ENCODE measurements around the gene CTSL. TPM values are rescaled to one million over a fixed set of nuclear protein-coding genes. Genes with fewer than 3 reads are reported as not detected.

Gene CTSL
- polyA plus RNA-seq, 1 donor (not counting 4 experiments of a cell fraction or from before 2014, with no cell fraction given): 121 TPM

GRCh38 chr9:87698069-87698809 lies 27.7 kb upstream of the CTSL start:
- FAIRE-seq: no peak
- DNase-seq (ENCODE audit: low read depth, low spot score): no peak
- Histone ChIP-seq H4K20me1 (ENCODE audit: control insufficient read depth, extremely low read depth, insufficient read depth, low read length) (no peaks in the 10 kb centered on the region), H3K9ac (ENCODE audit: control insufficient read depth, extremely low read depth, insufficient read depth, low read length) (no peak overlapping the region), H3K4me2 (ENCODE audit: control insufficient read depth, extremely low read depth, insufficient read depth, low read depth, low read length) (no peak overlapping the region), H3K27ac (ENCODE audit: control insufficient read depth, insufficient read depth, low read length) (no peak overlapping the region), H3K4me1 (ENCODE audit: control insufficient read depth, extremely low read depth, insufficient read depth, low read length) (peaks cover 13% of the 10 kb centered on the region), H3K79me2 (ENCODE audit: control insufficient read depth, insufficient read depth, low read length) (no peaks in the 10 kb centered on the region), H3K4me3 (ENCODE audit: control insufficient read depth in 2 of 3, extremely low read depth in 1 of 3, insufficient read depth in 2 of 3, low read depth in 1 of 3, low read length in 3 of 3) (no peak overlapping the region), H3K9me3 (ENCODE audit: control insufficient read depth, low read depth, low read length) (no peaks in the 10 kb centered on the region), H3K9me1 (ENCODE audit: control insufficient read depth, extremely low read depth, insufficient read depth, low read length) (no peaks in the 10 kb centered on the region), H3K27me3 (ENCODE audit: control insufficient read depth, extremely low read depth, insufficient read depth, low read length) (no peaks in the 10 kb centered on the region), H3K36me3 (ENCODE audit: control insufficient read depth in 2 of 2, extremely low read depth in 1 of 2, insufficient read depth in 2 of 2, low read length in 2 of 2) (no peaks in the 10 kb centered on the region), H2AFZ (ENCODE audit: control insufficient read depth, low read length) (no peak overlapping the region)
- dilution Hi-C loops (cut with MboI; ENCODE audit: extremely low pct_ligation_motif_present, low sequenced_read_pairs): no loop called here
- no peak for TF ChIP-seq CTCF (optimal IDR thresholded peaks at IDR 0.05 in 1 of 3, IDR thresholded peaks at IDR 0.05 in 1 of 3, conservative IDR thresholded peaks at IDR 0.05 in 1 of 3; ENCODE audit: extremely low read depth in 1 of 3, insufficient read depth in 2 of 3, low read length in 3 of 3)
- no peak for TF ChIP-seq EZH2 (IDR thresholded peaks at IDR 0.05; ENCODE audit: low read length)

- peak; percentile 82 for FAIRE-seq
- peak overlapping the region; percentile 78 for H2AFZ ChIP-seq (ENCODE audit: control insufficient read depth, low read length)
- dilution Hi-C loops (cut with MboI; ENCODE audit: extremely low pct_ligation_motif_present, low sequenced_read_pairs): loop anchor here (25.0 kb wide), 1 partner anchor 112 kb away; no protein-coding TSS in a partner anchor
These were observed 26.1 kb upstream of the CTSL start for GRCh38 chr9:87699835-87700234.

More at GRCh38 chr9:87699835-87700234, 26.1 kb upstream of the CTSL start:
- Histone ChIP-seq H3K27ac (ENCODE audit: control insufficient read depth, insufficient read depth, low read length) (peak overlapping the region; percentile 5), H3K4me1 (ENCODE audit: control insufficient read depth, extremely low read depth, insufficient read depth, low read length) (peaks cover 13% of the 10 kb centered on the region), H3K9me1 (ENCODE audit: control insufficient read depth, extremely low read depth, insufficient read depth, low read length) (no peaks in the 10 kb centered on the region), H3K9me3 (ENCODE audit: control insufficient read depth, low read depth, low read length) (no peaks in the 10 kb centered on the region), H3K27me3 (ENCODE audit: control insufficient read depth, extremely low read depth, insufficient read depth, low read length) (no peaks in the 10 kb centered on the region), H3K36me3 (ENCODE audit: control insufficient read depth in 2 of 2, extremely low read depth in 1 of 2, insufficient read depth in 2 of 2, low read length in 2 of 2) (no peaks in the 10 kb centered on the region), H3K9ac (ENCODE audit: control insufficient read depth, extremely low read depth, insufficient read depth, low read length) (no peak overlapping the region), H4K20me1 (ENCODE audit: control insufficient read depth, extremely low read depth, insufficient read depth, low read length) (no peaks in the 10 kb centered on the region), H3K4me2 (ENCODE audit: control insufficient read depth, extremely low read depth, insufficient read depth, low read depth, low read length) (peak overlapping the region; percentile 11), H3K79me2 (ENCODE audit: control insufficient read depth, insufficient read depth, low read length) (no peaks in the 10 kb centered on the region), H3K4me3 (ENCODE audit: control insufficient read depth in 2 of 3, extremely low read depth in 1 of 3, insufficient read depth in 2 of 3, low read depth in 1 of 3, low read length in 3 of 3) (no peak overlapping the region)
- DNase-seq (ENCODE audit: low read depth, low spot score): no peak
- TF ChIP-seq EZH2 (IDR thresholded peaks at IDR 0.05; ENCODE audit: low read length): no peak
- no peak for TF ChIP-seq CTCF (optimal IDR thresholded peaks at IDR 0.05 in 1 of 3, IDR thresholded peaks at IDR 0.05 in 1 of 3, conservative IDR thresholded peaks at IDR 0.05 in 1 of 3; ENCODE audit: extremely low read depth in 1 of 3, insufficient read depth in 2 of 3, low read length in 3 of 3)

Measured in keratinocyte (primary cell).